Activated T-cell treated with anti-CD3 and anti-CD28 coated beads, Interleukin-2, amount 50 U/mL, for 24 hours (primary cell): ENCODE results near the gene C9orf85.
"Not testable (repeated sequence)": the region's sequence is repeated elsewhere in the genome, so short reads cannot be mapped to it uniquely, and the experiment has no call there.

ENCODE experiments used
- DNase-seq: peaks from one replicate; pipeline ENCODE4 v3.0.0-alpha.2; 2020
- H3K27ac Mint-ChIP-seq: 2 replicates; pipeline ENCODE4 v1.8.0; 2020; ENCODE audit warnings: mild to moderate bottlenecking, mixed read lengths
- H3K27me3 Mint-ChIP-seq: 2 replicates; pipeline ENCODE4 v1.8.0; 2020; ENCODE audit warnings: mixed read lengths
- H3K36me3 Mint-ChIP-seq: 2 replicates; pipeline ENCODE4 v1.8.0; 2020; ENCODE audit warnings: low read depth, mixed read lengths
- H3K4me1 Mint-ChIP-seq: 2 replicates; pipeline ENCODE4 v1.8.0; 2020; ENCODE audit warnings: low read depth, mixed read lengths
- H3K4me3 Mint-ChIP-seq: 2 replicates; pipeline ENCODE4 v1.8.0; 2020; ENCODE audit warnings: mild to moderate bottlenecking, moderate library complexity, mixed read lengths
- H3K9me3 Mint-ChIP-seq: 2 replicates; pipeline ENCODE4 v1.8.0; 2020; ENCODE audit warnings: mixed read lengths

C9orf85 gene

GRCh38 chr9:71891557-71892189 is 19.8 kb upstream of the C9orf85 start:
- no peak overlapping the region for H3K27ac Mint-ChIP-seq
- peaks cover 47% of the 10 kb centered on the region for H3K4me1 Mint-ChIP-seq

GRCh38 chr9:71895117-71895516 is 16.3 kb upstream of the C9orf85 start:
- peaks cover 3% of the 10 kb centered on the region for H3K36me3 Mint-ChIP-seq
- H3K27ac Mint-ChIP-seq, result no peak overlapping the region
- H3K4me1 Mint-ChIP-seq, result peaks cover 58% of the 10 kb centered on the region
- no peaks in the 10 kb centered on the region for H3K9me3 Mint-ChIP-seq
- H3K4me3 Mint-ChIP-seq, result no peak overlapping the region
- no peaks in the 10 kb centered on the region for H3K27me3 Mint-ChIP-seq
- DNase-seq, result no peak

More at GRCh38 chr9:71891557-71892189, 19.8 kb upstream of the C9orf85 start:
- DNase-seq, result no peak
- Mint-ChIP-seq H3K9me3 (no peaks in the 10 kb centered on the region), H3K27me3 (no peaks in the 10 kb centered on the region), H3K36me3 (peaks cover 5% of the 10 kb centered on the region), H3K4me3 (no peak overlapping the region)

GRCh38 chr9:71895955-71896354 is 15.5 kb upstream of the C9orf85 start:
- Mint-ChIP-seq H3K27ac (no peak overlapping the region), H3K4me3 (no peak overlapping the region), H3K27me3 (no peaks in the 10 kb centered on the region), H3K4me1 (peaks cover 60% of the 10 kb centered on the region), H3K9me3 (no peaks in the 10 kb centered on the region), H3K36me3 (peaks cover 3% of the 10 kb centered on the region)
- no peak for DNase-seq

DNA sequence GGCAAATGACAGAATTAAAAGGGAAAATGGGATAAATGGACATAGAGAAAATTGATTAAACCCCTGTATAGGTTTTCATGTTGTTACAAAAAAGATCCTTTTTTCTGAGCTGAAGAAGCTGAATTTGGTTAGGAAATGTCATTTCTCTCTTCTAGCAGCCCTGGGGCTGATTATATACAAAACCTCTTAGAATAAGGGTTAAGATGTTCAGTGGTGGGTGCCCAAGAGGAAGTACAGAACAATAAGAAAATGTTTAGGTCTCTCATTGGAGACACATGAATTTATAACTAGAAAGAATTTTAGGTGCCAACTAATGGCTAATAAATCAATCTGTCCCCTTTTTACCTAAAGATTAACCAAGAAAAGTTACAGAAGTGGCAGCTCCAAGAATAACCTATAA is 14.7 kb upstream of the C9orf85 start:
- DNase-seq, result no peak
- Mint-ChIP-seq H3K36me3 (peaks cover 3% of the 10 kb centered on the region), H3K4me1 (peaks cover 67% of the 10 kb centered on the region), H3K27me3 (no peaks in the 10 kb centered on the region), H3K27ac (peak overlapping the region; percentile 81), H3K4me3 (no peak overlapping the region), H3K9me3 (no peaks in the 10 kb centered on the region)

- Mint-ChIP-seq H3K4me1 (peaks cover 75% of the 10 kb centered on the region), H3K36me3 (peaks cover 3% of the 10 kb centered on the region), H3K4me3 (no peak overlapping the region), H3K27ac (no peak overlapping the region), H3K27me3 (no peaks in the 10 kb centered on the region), H3K9me3 (no peaks in the 10 kb centered on the region)
- DNase-seq, result no peak
Measured at GRCh38 chr9:71897577-71897976, 13.9 kb upstream of the C9orf85 start.

GRCh38 chr9:71898756-71899155 is 12.7 kb upstream of the C9orf85 start:
- H3K36me3 Mint-ChIP-seq, DNase-seq, H3K9me3 Mint-ChIP-seq, H3K4me3 Mint-ChIP-seq, H3K27me3 Mint-ChIP-seq: not testable (repeated sequence)
- Mint-ChIP-seq H3K27ac (peak overlapping the region; percentile 13), H3K4me1 (peaks cover 75% of the 10 kb centered on the region)

- no peak for DNase-seq
- H3K36me3 Mint-ChIP-seq, result peaks cover 12% of the 10 kb centered on the region
- peak overlapping the region; percentile 12 for H3K27ac Mint-ChIP-seq
- H3K27me3 Mint-ChIP-seq, result no peaks in the 10 kb centered on the region
- no peak overlapping the region for H3K4me3 Mint-ChIP-seq
- H3K9me3 Mint-ChIP-seq, result no peaks in the 10 kb centered on the region
- peaks cover 67% of the 10 kb centered on the region for H3K4me1 Mint-ChIP-seq
Measured at GRCh38 chr9:71901695-71902597, 9.5 kb upstream of the C9orf85 start.

DNA sequence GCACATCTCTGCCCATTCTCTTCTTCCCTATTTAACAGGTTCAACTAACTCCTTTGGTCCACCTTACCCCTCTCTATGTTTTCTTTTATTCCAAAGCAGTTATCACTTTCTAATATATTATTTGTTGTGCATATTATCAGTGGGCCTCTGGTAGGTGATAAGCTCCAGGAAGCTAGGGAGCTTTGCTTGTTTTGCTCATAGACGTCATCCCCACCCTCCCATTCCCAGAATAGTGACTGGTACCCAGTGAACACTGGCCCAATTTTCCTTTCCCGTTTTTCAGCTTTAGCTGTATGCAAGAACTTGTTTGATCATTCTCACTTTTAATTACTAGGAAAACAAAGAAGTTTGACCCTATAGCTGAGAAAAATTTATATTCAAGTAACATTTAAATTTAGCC is 7.4 kb upstream of the C9orf85 start:
- H3K27me3 Mint-ChIP-seq, result no peaks in the 10 kb centered on the region
- H3K9me3 Mint-ChIP-seq, result no peaks in the 10 kb centered on the region
- DNase-seq, result no peak
- H3K27ac Mint-ChIP-seq, result no peak overlapping the region
- H3K36me3 Mint-ChIP-seq, result peaks cover 10% of the 10 kb centered on the region
- peaks cover 65% of the 10 kb centered on the region for H3K4me1 Mint-ChIP-seq
- no peak overlapping the region for H3K4me3 Mint-ChIP-seq

DNA sequence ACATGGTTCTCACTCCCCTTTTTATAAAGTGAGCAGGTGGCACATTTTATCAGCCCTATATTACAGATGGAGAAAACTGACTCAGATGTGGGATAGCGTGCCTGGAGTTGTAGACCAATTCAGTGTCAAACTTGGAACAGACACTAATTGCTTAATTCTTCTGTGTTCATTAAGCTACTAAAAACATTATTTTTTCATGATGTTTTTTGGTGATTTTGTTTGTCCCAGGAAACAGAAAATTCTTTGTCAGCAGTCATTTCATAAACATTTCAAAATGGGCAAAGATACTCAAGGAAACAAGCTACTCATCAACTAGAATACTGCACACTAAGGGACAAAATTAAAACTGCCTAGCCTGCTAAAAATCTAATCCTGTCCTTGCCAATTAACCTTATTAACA is 2.6 kb upstream of the C9orf85 start:
- Mint-ChIP-seq H3K9me3 (no peaks in the 10 kb centered on the region), H3K27me3 (no peaks in the 10 kb centered on the region), H3K4me1 (peaks cover 60% of the 10 kb centered on the region), H3K36me3 (peaks cover 30% of the 10 kb centered on the region), H3K27ac (no peak overlapping the region), H3K4me3 (peak overlapping the region; percentile 92)
- no peak for DNase-seq

DNA sequence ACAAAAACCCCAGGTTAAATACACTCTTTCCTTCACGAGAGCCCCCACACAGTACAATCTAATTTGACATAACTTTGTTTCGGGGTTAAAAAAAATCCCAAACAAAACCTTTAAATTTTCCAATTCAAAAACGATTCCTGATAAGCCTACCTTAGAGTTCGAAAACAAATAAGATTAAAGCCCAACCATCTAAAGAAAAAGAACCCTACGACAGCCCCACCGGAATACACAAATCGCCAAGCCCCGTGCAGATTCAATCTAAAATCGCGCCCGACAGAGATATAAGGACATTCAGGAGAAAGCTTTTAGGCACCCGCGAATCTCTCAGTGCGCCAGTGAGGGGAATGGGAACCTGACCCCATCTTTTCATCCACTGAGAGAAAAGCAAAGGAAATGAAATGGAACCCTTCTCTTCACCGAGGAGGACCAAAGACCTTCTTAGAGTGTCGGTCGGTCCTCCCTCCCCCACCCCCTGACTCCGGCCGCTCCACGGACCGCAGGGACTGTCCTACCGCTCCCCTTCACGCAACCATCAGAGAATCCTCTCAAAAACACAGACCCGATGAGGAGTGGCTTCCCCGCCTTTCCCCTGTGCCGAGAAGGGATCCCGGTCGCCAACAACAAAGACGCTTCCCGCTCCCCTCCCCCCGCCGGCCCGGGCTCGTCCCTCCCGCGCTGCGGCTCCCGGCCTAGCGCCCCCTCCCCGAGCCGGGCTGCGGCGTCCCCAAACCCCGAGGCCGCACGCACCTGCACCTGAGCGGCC is 1.4 kb upstream of the C9orf85 start:
- no peaks in the 10 kb centered on the region for H3K27me3 Mint-ChIP-seq
- H3K27ac Mint-ChIP-seq, result peak overlapping the region; percentile 98
- H3K4me3 Mint-ChIP-seq, result peak overlapping the region; percentile 92
- peaks cover 35% of the 10 kb centered on the region for H3K36me3 Mint-ChIP-seq
- peak; percentile 59 for DNase-seq
- no peaks in the 10 kb centered on the region for H3K9me3 Mint-ChIP-seq
- peaks cover 63% of the 10 kb centered on the region for H3K4me1 Mint-ChIP-seq

DNA sequence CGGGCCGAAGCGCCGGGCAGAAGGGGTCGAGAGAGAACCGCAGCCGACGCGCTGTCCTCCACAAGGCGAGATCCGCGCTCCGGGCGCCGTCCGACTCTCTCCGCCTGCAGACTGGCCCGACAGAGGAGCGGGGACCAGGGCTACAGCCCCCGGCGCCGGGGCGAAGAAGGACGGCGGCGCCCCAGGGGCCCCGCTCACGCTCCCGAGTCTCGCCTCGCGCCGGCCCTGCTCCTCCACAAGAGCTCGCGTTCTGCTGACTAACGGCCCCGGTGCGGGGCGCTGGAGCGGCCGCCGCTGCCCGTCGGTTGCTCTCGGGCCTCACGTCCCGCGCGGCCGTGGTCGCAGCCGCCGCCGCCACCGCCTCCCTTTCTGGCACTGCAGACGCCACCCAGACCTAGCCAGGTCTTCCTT is 784 bp upstream of the C9orf85 start:
- DNase-seq, result no peak
- H3K27ac Mint-ChIP-seq, result peak overlapping the region; percentile 98

GRCh38 chr9:71911908-71912335 is 483 bp downstream of the C9orf85 start:
- H3K9me3 Mint-ChIP-seq, result no peaks in the 10 kb centered on the region
- DNase-seq, result no peak
- H3K4me3 Mint-ChIP-seq, result peak overlapping the region; percentile 92
- no peaks in the 10 kb centered on the region for H3K27me3 Mint-ChIP-seq
- H3K36me3 Mint-ChIP-seq, result peaks cover 25% of the 10 kb centered on the region
- H3K4me1 Mint-ChIP-seq, result peaks cover 68% of the 10 kb centered on the region
- H3K27ac Mint-ChIP-seq, result peak overlapping the region; percentile 98

More for the DNA sequence above, 784 bp upstream of the C9orf85 start:
- Mint-ChIP-seq H3K4me1 (peaks cover 67% of the 10 kb centered on the region), H3K36me3 (peaks cover 31% of the 10 kb centered on the region), H3K9me3 (no peaks in the 10 kb centered on the region), H3K27me3 (no peaks in the 10 kb centered on the region), H3K4me3 (peak overlapping the region; percentile 92)

DNA sequence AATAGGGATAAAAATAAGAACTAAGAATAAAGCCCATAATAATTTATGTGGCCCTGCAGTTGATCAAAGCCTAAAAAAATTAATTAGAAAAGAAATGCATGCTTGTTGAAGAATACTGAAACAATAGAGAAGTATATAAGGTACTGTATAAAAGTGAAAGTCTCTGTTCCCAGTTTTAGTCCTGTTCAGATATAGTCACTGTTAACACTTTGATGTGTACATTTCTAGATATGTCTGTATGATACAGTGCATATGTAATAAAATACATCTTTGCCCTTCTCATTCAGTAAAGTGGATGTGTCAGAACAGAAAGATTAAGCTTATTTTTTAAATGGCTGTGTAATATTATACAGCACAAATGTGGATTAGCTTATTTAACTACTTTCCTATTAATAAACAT is 4.1 kb downstream of the C9orf85 start:
- Mint-ChIP-seq H3K4me1 (peaks cover 57% of the 10 kb centered on the region), H3K9me3 (no peaks in the 10 kb centered on the region), H3K36me3 (peaks cover 35% of the 10 kb centered on the region), H3K27me3 (no peaks in the 10 kb centered on the region), H3K27ac (no peak overlapping the region), H3K4me3 (no peak overlapping the region)
- DNase-seq, result no peak

- no peak for DNase-seq
- Mint-ChIP-seq H3K4me1 (peaks cover 55% of the 10 kb centered on the region), H3K27me3 (no peaks in the 10 kb centered on the region), H3K9me3 (no peaks in the 10 kb centered on the region), H3K27ac (peak overlapping the region; percentile 4), H3K36me3 (peaks cover 36% of the 10 kb centered on the region), H3K4me3 (no peak overlapping the region)
Measured at GRCh38 chr9:71916834-71917534, 5.5 kb downstream of the C9orf85 start.
